PFSK-1 (cell line): ENCODE measurements around the gene ODAD4.

Experiments used
- FOXP2 ChIP-seq: optimal IDR thresholded peaks from 2 replicates; pipeline ENCODE3; 2011; ENCODE audit warnings: borderline replicate concordance, control low read depth, inconsistent platforms; ENCODE audit not compliant: insufficient read depth; ENCODE audit errors: extremely low read length, extremely low read depth
- POLR2AphosphoS5 ChIP-seq: IDR thresholded peaks from 2 replicates; pipeline ENCODE4 v1.6.1; 2012; ENCODE audit warnings: low read depth, mild to moderate bottlenecking, control low read depth, low read length, moderate library complexity
- REST ChIP-seq, 2 experiments: IDR thresholded peaks; 2 replicates each; pipeline versions ENCODE4 v1.6.1 to v1.8.0; 2011 to 2012; ENCODE audit warnings: low read depth in 2 of 2, low read length in 2 of 2, control low read depth in 1 of 2, inconsistent platforms in 1 of 2, mild to moderate bottlenecking in 1 of 2, moderate library complexity in 1 of 2; ENCODE audit not compliant: insufficient read depth in 1 of 2
- SIN3A ChIP-seq: IDR thresholded peaks from 2 replicates; pipeline ENCODE4 v1.6.1; 2012; ENCODE audit warnings: mild to moderate bottlenecking, low read length, moderate library complexity, borderline replicate concordance; ENCODE audit not compliant: insufficient read depth
- TAF1 ChIP-seq: IDR thresholded peaks from 2 replicates; pipeline ENCODE4 v1.6.1; 2012; ENCODE audit warnings: low read length, control low read depth, borderline replicate concordance; ENCODE audit not compliant: insufficient read depth

The ODAD4 gene

GRCh38 chr17:41910701-41911391, 19.6 kb upstream of the ODAD4 start:
- TF ChIP-seq TAF1 (no peak), POLR2AphosphoS5 (no peak), REST (IDR thresholded peaks at IDR 0.05; ENCODE audit: insufficient read depth in 1 of 2, low read depth in 2 of 2, low read length in 2 of 2) (no peak), SIN3A (no peak), FOXP2 (no peak)

GRCh38 chr17:41912925-41913324, 17.5 kb upstream of the ODAD4 start:
- TF ChIP-seq SIN3A (no peak), TAF1 (no peak), FOXP2 (no peak), REST (IDR thresholded peaks at IDR 0.05; ENCODE audit: insufficient read depth in 1 of 2, low read depth in 2 of 2, low read length in 2 of 2) (no peak)

GRCh38 chr17:41913798-41914197, 16.6 kb upstream of the ODAD4 start:
- TF ChIP-seq POLR2AphosphoS5 (no peak), REST (IDR thresholded peaks at IDR 0.05; ENCODE audit: insufficient read depth in 1 of 2, low read depth in 2 of 2, low read length in 2 of 2) (no peak), SIN3A (no peak), FOXP2 (no peak), TAF1 (no peak)

- TF ChIP-seq TAF1, result no peak
Measured at GRCh38 chr17:41914358-41914766, 16.1 kb upstream of the ODAD4 start.

- TF ChIP-seq TAF1 (no peak), REST (IDR thresholded peaks at IDR 0.05; ENCODE audit: insufficient read depth in 1 of 2, low read depth in 2 of 2, low read length in 2 of 2) (no peak), POLR2AphosphoS5 (no peak), FOXP2 (no peak), SIN3A (no peak)
Measured at GRCh38 chr17:41915020-41915419, 15.4 kb upstream of the ODAD4 start.
